Measurements from ENCODE around the gene GTSE1.

Gene GTSE1

DNA sequence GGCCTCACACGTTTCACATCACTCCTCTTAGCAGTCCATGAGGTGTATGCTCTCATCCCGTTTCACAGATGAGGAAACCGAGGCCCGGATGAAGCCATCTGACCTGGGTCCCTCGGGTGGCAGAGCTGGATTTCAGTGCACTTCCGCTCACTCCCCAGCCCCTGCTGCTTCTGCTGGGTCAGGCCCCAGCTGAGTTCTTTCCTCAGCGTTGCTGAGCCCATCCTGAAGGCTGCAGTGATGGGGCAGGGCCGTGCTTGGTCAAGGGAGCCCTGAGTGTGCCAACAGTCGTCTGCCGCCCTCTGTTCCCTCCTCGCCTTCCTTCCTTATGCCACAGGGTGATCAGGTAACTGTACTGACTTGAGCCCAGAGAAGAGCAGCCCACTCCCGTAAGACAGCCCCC, 51.0 kb downstream of the GTSE1 start:
- ChIA-PET POLR2A (ENCODE audit: low non-redundant PET) (no interaction called here), CTCF (interaction anchor here (0.5 kb wide), 1 partner anchor 142 kb away, joined by 4 read pairs; no protein-coding TSS in a partner anchor)
- TF ChIP-seq, protein P1, sequence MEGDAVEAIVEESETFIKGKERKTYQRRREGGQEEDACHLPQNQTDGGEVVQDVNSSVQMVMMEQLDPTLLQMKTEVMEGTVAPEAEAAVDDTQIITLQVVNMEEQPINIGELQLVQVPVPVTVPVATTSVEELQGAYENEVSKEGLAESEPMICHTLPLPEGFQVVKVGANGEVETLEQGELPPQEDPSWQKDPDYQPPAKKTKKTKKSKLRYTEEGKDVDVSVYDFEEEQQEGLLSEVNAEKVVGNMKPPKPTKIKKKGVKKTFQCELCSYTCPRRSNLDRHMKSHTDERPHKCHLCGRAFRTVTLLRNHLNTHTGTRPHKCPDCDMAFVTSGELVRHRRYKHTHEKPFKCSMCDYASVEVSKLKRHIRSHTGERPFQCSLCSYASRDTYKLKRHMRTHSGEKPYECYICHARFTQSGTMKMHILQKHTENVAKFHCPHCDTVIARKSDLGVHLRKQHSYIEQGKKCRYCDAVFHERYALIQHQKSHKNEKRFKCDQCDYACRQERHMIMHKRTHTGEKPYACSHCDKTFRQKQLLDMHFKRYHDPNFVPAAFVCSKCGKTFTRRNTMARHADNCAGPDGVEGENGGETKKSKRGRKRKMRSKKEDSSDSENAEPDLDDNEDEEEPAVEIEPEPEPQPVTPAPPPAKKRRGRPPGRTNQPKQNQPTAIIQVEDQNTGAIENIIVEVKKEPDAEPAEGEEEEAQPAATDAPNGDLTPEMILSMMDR (conservative IDR thresholded peaks at IDR 0.05; ENCODE audit: low read depth), result no peak
- H3K27ac ChIP-seq, result peak overlapping the region; percentile 4; the same call in 1 of the 2 replicates
- DNase-seq (ENCODE audit: low spot score), result no peak

DNA sequence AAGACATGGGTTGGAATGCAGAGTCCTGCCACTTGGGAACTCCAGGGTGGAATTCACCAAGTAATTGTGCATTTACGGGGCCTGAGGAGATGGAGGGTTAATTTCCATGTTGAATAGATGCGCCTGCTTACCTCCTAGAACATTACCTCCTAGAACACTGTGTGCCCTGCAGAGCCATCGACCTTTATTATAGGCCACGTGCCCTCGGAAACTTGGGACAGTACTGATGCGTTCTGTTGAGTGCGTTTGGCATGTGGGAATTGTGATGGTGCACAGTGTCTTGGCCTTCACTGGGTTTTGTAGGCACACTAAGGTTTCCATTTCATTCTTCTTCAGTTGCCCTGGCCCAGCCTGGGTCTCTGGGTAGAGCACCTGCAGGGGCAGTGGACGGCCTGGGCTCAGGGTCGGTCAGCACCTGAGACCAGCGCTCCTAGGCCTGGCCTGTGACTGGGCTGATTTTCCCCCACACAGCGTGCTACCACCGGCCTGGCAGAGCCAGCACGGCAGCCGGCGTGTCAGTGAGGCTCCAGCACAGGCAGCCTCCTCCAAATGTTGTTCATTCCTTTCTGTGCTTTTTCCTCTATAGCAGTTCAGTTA, 51.5 kb downstream of the GTSE1 start:
- ChIA-PET CTCF (interaction anchor here (0.5 kb wide), 1 partner anchor 141 kb away, joined by 4 read pairs; no protein-coding TSS in a partner anchor), POLR2A (ENCODE audit: low non-redundant PET) (no interaction called here)
- TF ChIP-seq, protein P1 (conservative IDR thresholded peaks at IDR 0.05; ENCODE audit: low read depth), result no peak
- peak overlapping the region; percentile 12; the same call in 1 of the 2 replicates for H3K27ac ChIP-seq
- no peak for DNase-seq (ENCODE audit: low spot score)

DNA sequence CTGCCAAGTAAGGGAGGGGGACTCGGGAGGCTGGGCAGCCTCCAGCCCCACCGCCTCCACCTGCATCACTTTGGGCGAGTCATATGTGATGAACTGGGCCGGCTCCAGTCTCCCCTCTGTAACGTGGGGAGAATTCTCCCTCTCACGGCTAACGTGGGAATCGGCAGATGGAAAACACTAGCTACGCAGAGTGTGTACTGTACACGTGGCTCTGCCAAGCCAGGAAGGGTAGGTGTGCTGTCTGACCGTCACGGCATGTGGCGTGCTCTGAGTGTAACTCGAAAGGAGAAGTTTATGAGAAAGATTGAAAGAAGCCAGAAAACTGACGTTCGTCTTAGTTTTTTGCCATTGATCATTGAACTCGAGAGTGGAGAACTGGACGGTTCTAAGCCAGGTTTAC, 52.6 kb downstream of the GTSE1 start:
- ChIA-PET POLR2A (ENCODE audit: low non-redundant PET) (interaction anchor here (1.1 kb wide), 1 partner anchor 8 kb away, joined by 3 read pairs; no protein-coding TSS in a partner anchor), CTCF (no interaction called here)
- TF ChIP-seq, protein P1 (conservative IDR thresholded peaks at IDR 0.05; ENCODE audit: low read depth), result no peak
- no peak for DNase-seq (ENCODE audit: low spot score)
- peak overlapping the region; percentile 12; the same call in 1 of the 2 replicates for H3K27ac ChIP-seq

DNA sequence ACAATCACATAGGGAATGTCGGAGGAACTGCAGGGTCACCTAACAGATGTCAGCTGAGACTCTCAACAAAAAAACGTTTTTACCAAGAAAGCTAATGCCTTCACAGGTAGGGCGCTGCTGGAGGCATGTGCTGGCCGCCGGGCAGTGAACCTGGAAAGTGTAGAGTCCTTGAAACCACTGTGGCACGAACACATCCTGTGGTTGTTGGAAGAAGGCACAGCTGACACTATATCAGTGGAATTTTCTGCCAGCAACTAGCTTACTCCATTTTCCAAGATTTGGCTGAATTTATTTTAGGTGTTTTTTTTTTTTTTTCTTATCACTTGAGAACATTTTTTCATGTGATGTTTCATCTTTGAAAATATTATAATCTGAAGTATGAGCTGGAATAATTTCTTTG, 53.0 kb downstream of the GTSE1 start:
- POLR2A ChIA-PET (ENCODE audit: low non-redundant PET), result interaction anchor here (1.1 kb wide), 1 partner anchor 9 kb away, joined by 3 read pairs; no protein-coding TSS in a partner anchor

DNA sequence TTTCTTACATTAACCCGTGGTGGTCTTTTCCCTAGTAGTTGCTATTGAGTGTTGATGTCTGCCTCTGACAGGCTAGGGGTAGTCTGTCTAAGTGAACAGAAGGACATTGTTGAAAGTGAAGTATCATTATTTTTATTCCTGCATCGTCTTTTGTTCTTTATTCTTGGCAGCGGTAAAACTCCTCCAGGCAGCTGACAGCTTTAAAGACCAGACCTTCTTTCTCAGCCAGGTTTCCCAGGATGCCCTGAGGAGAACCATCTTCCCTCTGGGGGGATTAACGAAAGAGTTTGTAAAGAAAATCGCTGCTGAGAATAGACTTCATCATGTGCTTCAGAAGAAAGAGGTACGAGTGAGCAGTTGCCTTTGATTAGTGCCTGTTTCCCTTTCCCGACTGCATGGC, 53.5 kb downstream of the GTSE1 start:
- no peak for DNase-seq (ENCODE audit: low spot score)
- CTCF ChIA-PET, result no interaction called here

More for the DNA sequence above, 53.0 kb downstream of the GTSE1 start:
- CTCF ChIA-PET, result no interaction called here
- DNase-seq (ENCODE audit: low spot score), result no peak
- peak overlapping the region; percentile 12; the same call in 1 of the 2 replicates for H3K27ac ChIP-seq
- TF ChIP-seq, protein P1 (conservative IDR thresholded peaks at IDR 0.05; ENCODE audit: low read depth), result no peak

DNA sequence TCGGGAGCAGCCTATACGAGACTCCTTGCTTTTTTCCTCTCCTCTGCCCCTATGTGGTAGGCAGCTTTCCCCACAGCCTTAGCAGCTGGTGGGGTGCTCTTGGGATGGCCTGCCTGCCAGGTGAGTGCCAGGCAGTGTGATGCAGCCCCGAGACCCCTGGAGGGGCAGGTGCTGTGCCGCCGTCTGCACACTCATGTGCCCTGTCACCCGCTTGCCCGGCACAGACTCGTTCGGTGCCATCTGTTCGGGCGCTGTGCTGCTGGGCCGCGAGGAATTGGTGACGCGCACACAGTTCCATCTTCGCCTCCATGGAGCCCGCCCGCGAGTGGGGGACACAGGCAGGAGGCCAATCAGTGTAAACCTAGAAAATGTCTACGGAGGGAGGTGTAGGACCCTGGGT, 54.0 kb downstream of the GTSE1 start:
- ChIA-PET POLR2A (ENCODE audit: low non-redundant PET) (no interaction called here), CTCF (no interaction called here)
- TF ChIP-seq, protein P1 (conservative IDR thresholded peaks at IDR 0.05; ENCODE audit: low read depth), result no peak
- peak overlapping the region; percentile 81 for H3K27ac ChIP-seq
- no peak for DNase-seq (ENCODE audit: low spot score)

More for the DNA sequence above, 53.5 kb downstream of the GTSE1 start:
- H3K27ac ChIP-seq, result peak overlapping the region; percentile 81; the same call in 1 of the 2 replicates
- TF ChIP-seq, protein P1 (conservative IDR thresholded peaks at IDR 0.05; ENCODE audit: low read depth), result no peak
- POLR2A ChIA-PET (ENCODE audit: low non-redundant PET), result interaction anchor here (1.1 kb wide), 1 partner anchor 9 kb away, joined by 3 read pairs; no protein-coding TSS in a partner anchor

Data from RWPE1 (cell line).